ENCODE measurements around the gene MEX3D. TPM values are rescaled to one million over a fixed set of nuclear protein-coding genes. Genes with fewer than 3 reads are reported as not detected.

The MEX3D gene
- total RNA-seq: 1 to 10 TPM; 6.1 to 6.5 TPM

GRCh38 chr19:1568320-1569019 lies at the start of gene MEX3D:
Gene MEX3D (minus strand): TSS chr19:1568325. CDS start chr19:1568058, 267 bp downstream.
- Mint-ChIP-seq H3K27ac (no peak within 1 kb of the TSS), H3K9me3 (no peaks in the 10 kb centered on the region), H3K27me3 (peaks cover 13% of the 10 kb centered on the region), H3K4me3 (peak within 1 kb of the TSS; percentile 32), H3K4me1 (no peaks in the 10 kb centered on the region), H3K36me3 (no peaks in the 10 kb centered on the region)
- peak; percentile 84 for DNase-seq

GRCh38 chr19:1616875-1617274 lies 48.8 kb upstream of the MEX3D start:
- Mint-ChIP-seq H3K4me3 (no peak overlapping the region), H3K27ac (peak overlapping the region; percentile 84), H3K36me3 (peaks cover 29% of the 10 kb centered on the region), H3K27me3 (no peaks in the 10 kb centered on the region), H3K4me1 (peaks cover 21% of the 10 kb centered on the region), H3K9me3 (no peaks in the 10 kb centered on the region)
- DNase-seq: peak; percentile 33

DNA sequence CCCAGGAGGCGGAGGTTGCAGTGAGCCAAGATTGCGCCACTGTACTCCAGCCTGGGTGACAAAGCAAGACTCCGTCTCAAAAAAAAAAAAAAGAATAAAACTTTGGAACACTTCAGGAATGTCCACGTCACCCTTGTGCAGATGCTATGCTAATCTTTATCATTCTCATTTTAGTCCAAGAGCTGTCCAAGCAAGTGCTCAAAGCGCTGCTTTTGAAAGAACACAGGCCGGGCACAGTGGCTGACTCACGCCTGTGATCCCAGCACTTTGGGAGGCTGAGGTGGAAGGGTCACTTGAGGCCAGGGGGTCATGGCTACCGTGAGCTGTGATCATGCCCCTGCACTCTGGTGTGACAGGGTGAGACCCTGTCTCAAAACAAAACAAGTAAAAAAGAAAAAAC lies 48.3 kb upstream of the MEX3D start:
- Mint-ChIP-seq H3K4me1 (peaks cover 21% of the 10 kb centered on the region), H3K36me3 (peaks cover 29% of the 10 kb centered on the region), H3K27me3 (no peaks in the 10 kb centered on the region), H3K27ac (peak overlapping the region; percentile 84), H3K9me3 (no peaks in the 10 kb centered on the region), H3K4me3 (no peak overlapping the region)
- no peak for DNase-seq

GRCh38 chr19:1615156-1615765 lies 47.1 kb upstream of the MEX3D start:
- H3K27ac Mint-ChIP-seq: peak overlapping the region; percentile 42
- peaks cover 32% of the 10 kb centered on the region for H3K36me3 Mint-ChIP-seq

GRCh38 chr19:1613808-1614570 lies 45.9 kb upstream of the MEX3D start:
- Mint-ChIP-seq H3K36me3 (peaks cover 34% of the 10 kb centered on the region), H3K4me1 (peaks cover 38% of the 10 kb centered on the region), H3K27me3 (no peaks in the 10 kb centered on the region), H3K4me3 (no peak overlapping the region), H3K27ac (no peak overlapping the region), H3K9me3 (no peaks in the 10 kb centered on the region)
- DNase-seq: no peak

More at GRCh38 chr19:1615156-1615765, 47.1 kb upstream of the MEX3D start:
- H3K27me3 Mint-ChIP-seq: no peaks in the 10 kb centered on the region
- H3K4me1 Mint-ChIP-seq: peaks cover 30% of the 10 kb centered on the region
- no peaks in the 10 kb centered on the region for H3K9me3 Mint-ChIP-seq
- H3K4me3 Mint-ChIP-seq: no peak overlapping the region
- DNase-seq: no peak

DNA sequence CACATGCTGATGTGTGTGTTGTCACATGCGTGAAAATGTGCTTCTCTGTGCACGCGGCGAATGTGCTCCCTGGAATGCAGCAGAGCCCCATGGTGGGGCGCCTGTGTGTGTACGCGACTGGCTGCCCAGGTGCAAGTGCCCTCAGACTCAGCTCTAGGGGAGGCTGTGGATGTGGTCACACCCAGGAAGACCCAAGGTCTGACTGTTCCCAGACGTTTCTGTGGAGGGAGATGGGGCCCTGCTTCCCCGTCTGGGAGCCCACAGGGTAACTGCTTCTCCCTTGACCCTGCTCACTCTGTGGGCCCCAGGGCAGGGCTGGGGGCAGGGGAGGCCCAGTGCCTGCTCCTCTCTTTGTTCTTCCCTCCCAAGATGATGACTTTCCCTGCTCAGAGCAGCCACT lies 45.0 kb upstream of the MEX3D start:
- DNase-seq: no peak
- no peaks in the 10 kb centered on the region for H3K9me3 Mint-ChIP-seq
- H3K4me1 Mint-ChIP-seq: peaks cover 39% of the 10 kb centered on the region
- H3K27me3 Mint-ChIP-seq: no peaks in the 10 kb centered on the region
- no peak overlapping the region for H3K27ac Mint-ChIP-seq
- H3K36me3 Mint-ChIP-seq: peaks cover 30% of the 10 kb centered on the region
- H3K4me3 Mint-ChIP-seq: no peak overlapping the region

DNA sequence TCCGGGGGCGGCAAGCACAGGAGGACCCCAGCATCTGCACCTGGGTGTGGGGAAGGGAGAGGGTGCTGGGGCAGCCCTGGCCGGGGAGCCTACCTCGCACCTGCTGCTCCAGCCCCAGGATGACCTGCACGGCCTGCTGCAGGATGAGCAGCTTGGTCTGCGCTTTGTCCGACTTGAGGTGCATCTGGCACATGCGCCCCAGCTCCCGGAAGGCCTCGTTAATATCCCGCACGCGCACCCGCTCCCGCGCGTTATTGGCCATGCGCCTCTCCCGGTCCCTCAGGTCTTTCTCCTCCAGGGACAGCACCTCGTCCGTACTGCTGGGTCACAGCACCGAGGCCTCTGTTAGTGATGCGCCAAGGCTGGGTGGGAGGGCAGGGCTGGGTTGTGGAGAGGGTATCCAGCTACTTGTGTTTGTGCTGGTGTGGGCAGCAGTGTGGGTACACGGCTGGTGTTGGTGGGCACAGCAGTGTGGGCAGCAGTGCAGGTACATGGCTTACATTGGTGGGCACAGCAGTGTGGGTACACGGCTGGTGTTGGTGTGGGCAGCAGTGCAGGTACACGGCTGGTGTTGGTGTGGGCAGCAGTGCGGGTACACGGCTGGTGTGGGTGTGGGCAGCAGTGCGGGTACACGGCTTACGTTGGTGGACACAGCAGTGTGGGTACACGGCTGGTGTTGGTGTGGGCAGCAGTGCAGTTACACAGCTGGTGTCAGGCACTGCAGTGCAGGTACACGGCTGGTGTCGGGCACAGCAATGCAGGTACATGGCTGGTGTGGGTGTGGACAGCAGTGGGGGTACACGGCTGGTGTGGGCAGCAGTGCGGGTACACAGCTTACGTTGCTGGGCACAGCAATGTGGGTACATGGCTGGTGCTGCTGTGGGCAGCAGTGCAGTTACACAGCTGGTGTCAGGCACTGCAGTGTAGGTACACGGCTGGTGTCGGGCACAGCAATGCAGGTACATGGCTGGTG lies 44.3 kb upstream of the MEX3D start:
- Mint-ChIP-seq H3K27me3 (no peaks in the 10 kb centered on the region), H3K27ac (no peak overlapping the region), H3K4me3 (no peak overlapping the region), H3K36me3 (peaks cover 27% of the 10 kb centered on the region), H3K4me1 (peaks cover 35% of the 10 kb centered on the region), H3K9me3 (no peaks in the 10 kb centered on the region)
- no peak for DNase-seq

DNA sequence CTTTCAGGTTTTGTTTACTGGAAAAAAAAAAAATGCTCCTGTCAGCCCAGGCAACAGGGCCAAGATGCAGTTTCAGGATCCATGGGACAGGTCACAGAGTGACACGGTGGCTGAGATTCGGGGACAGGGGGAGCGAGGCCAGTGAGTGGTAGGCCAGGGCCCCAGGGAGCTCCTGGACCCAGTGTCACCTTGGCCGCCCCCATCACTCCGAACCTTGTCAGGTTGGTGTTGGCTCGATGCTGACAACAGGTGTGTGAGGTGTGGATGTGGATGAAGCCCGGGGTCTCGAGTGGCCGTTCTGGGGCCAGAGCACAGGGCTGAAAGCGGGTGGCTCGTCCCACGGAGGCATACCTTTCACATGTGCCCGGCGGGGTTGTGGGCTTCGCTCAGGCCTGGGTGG lies 43.2 kb upstream of the MEX3D start:
- Mint-ChIP-seq H3K9me3 (no peaks in the 10 kb centered on the region), H3K4me3 (no peak overlapping the region), H3K27ac (no peak overlapping the region), H3K36me3 (peaks cover 21% of the 10 kb centered on the region), H3K27me3 (no peaks in the 10 kb centered on the region), H3K4me1 (peaks cover 29% of the 10 kb centered on the region)
- no peak for DNase-seq

DNA sequence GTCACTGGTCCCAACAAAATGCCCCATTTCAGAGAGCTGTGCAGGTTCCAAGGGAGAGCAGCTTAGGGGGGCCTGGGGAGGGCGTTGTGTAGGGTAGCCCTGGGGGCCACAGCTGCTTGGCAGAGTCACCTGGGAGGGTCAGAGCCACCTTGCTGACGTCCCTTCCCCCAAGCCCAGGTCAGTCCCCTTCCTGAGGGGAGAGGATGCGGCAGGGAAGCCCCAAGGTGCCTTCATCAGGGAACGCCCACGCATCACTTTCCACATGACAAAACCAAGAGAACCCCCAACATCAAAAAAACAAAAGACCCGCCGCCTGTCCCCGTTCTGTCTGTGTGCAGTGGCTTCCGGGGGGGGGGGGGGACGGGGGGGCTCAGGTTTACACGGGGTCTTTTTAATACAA lies 42.5 kb upstream of the MEX3D start:
- H3K36me3 Mint-ChIP-seq: peaks cover 16% of the 10 kb centered on the region
- H3K27ac Mint-ChIP-seq: peak overlapping the region; percentile 77
- H3K9me3 Mint-ChIP-seq: no peaks in the 10 kb centered on the region
- DNase-seq: peak; percentile 38
- H3K4me1 Mint-ChIP-seq: peaks cover 34% of the 10 kb centered on the region
- H3K27me3 Mint-ChIP-seq: no peaks in the 10 kb centered on the region
- no peak overlapping the region for H3K4me3 Mint-ChIP-seq

DNA sequence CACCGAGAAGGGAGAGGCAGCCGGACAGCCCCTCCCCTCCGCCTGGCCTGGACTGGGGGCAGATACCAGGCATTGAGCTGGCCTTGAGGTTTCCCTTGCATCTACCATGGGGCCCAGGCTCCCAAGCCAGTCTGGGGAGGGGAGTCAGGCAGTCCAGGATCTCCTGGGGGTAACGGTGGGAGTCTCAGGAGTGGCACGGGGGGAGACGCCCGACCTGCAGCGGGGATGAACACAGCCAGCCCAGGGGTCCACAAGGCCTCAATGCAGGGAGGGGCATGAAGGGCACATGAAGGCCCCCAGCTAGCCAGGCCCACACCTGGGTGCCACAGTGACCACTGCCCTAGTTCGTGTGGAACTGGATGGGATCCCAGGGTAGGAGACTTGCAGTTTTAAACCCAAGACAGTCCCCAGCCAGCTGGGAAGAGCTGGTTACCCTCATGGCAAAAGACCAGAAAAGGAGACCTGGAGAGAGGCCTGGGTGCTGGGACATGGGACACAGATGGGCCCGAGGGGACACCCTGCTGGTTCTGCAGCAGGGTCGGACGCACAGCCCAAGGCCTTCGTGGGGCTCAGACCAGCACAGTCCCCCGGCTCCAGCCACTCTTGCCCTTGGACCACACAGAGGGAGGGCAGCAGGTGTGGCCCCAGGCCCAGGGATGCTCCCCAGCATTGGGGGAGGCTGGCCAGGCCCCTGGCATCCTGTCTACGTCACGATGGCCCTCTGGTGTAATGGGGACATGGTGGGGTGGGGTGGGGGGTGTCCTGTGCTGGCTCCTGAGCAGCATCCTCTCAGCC lies 41.8 kb upstream of the MEX3D start:
- no peaks in the 10 kb centered on the region for H3K9me3 Mint-ChIP-seq
- DNase-seq: no peak
- H3K4me3 Mint-ChIP-seq: no peak overlapping the region
- H3K4me1 Mint-ChIP-seq: peaks cover 34% of the 10 kb centered on the region
- peaks cover 14% of the 10 kb centered on the region for H3K36me3 Mint-ChIP-seq
- no peaks in the 10 kb centered on the region for H3K27me3 Mint-ChIP-seq
- no peak overlapping the region for H3K27ac Mint-ChIP-seq

- Mint-ChIP-seq H3K4me3 (peak overlapping the region; percentile 42), H3K36me3 (peaks cover 18% of the 10 kb centered on the region), H3K27me3 (no peaks in the 10 kb centered on the region), H3K9me3 (no peaks in the 10 kb centered on the region), H3K4me1 (peaks cover 39% of the 10 kb centered on the region), H3K27ac (no peak overlapping the region)
- DNase-seq: no peak
These were observed 40.9 kb upstream of the MEX3D start for GRCh38 chr19:1609103-1609396.

GRCh38 chr19:1608359-1609102 lies 40.4 kb upstream of the MEX3D start:
- Mint-ChIP-seq H3K36me3 (peaks cover 21% of the 10 kb centered on the region), H3K4me1 (peaks cover 45% of the 10 kb centered on the region), H3K4me3 (peak overlapping the region; percentile 6), H3K9me3 (no peaks in the 10 kb centered on the region), H3K27me3 (no peaks in the 10 kb centered on the region), H3K27ac (peak overlapping the region; percentile 23)
- DNase-seq: no peak

DNA sequence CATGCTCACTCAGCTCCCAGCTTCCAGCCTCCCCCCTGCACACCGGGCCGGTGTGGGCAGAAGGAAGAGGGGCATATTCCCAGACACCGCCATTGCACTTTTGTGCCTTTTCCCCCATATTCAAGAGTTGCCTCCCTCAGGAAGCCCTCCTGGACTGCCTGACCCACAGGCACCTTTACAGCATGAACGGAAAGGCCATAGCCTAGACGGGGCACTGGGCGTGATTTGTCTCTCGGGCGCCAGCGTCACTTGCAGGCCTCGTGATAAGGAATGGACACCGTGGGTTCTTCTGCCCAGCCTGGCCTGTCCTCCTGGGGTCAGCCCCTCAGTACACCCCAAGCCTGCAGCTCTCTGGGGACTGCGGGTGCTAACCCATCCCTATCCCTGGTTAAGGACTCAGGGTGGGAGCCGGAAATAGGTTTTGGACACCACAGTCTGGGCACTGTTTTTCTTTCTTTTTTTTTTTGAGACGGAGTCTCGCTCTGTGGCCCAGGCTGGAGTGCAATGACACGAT lies 38.1 kb upstream of the MEX3D start:
- Mint-ChIP-seq H3K36me3 (peaks cover 23% of the 10 kb centered on the region), H3K4me1 (peaks cover 47% of the 10 kb centered on the region), H3K9me3 (no peaks in the 10 kb centered on the region), H3K4me3 (peak overlapping the region; percentile 88), H3K27me3 (no peaks in the 10 kb centered on the region), H3K27ac (peak overlapping the region; percentile 96)
- no peak for DNase-seq

All from activated naive CD8-positive, alpha-beta T cell treated with anti-CD3 and anti-CD28 coated beads for 36 hours (primary cell).